Panc1 (cell line): ENCODE data around the gene CD58. TPM values are rescaled to one million over a fixed set of nuclear protein-coding genes. Genes with fewer than 3 reads are reported as not detected.

Experiments used
- ATAC-seq: fragments of 200-7000 bp; cut with Tn5 transposase; 2 replicates; pipeline ENCODE4 v1.9.1; 2020; ENCODE audit warnings: mild to moderate bottlenecking, moderate library complexity
- BruUV-seq: library from RNA; stranded (reverse); fragments of 400-500 nt; replicated peaks from 2 replicates; lab custom pipeline; 2021; lab: Mats Ljungman, UMichigan
- CTCF ChIA-PET: fragments of 300-600 bp; sonication (Branson Sonifier 250); formaldehyde crosslinking; loops from one replicate; lab custom pipeline; 2022; ENCODE audit warnings: antibody characterized with exemption; lab: Charles Lee
- POLR2A ChIA-PET: fragments of 300-600 bp; sonication (Branson Sonifier 250); formaldehyde crosslinking; loops from one replicate; lab custom pipeline; 2022; ENCODE audit warnings: antibody characterized with exemption; lab: Charles Lee
- DNase-seq: peaks from one replicate; pipeline ENCODE4 v3.0.0-alpha.2; 2010; ENCODE audit warnings: low read depth, low spot score
- H3K27ac ChIP-seq: 2 replicates; pipeline ENCODE4 v1.5.1; 2011; ENCODE audit warnings: mild to moderate bottlenecking, low read length, inconsistent platforms
- H3K27me3 ChIP-seq: fragments of 200-500 bp; sonication (Bioruptor generic); 2 replicates; pipeline ENCODE4 v1.6.0; 2014; ENCODE audit warnings: low read length, inconsistent platforms; ENCODE audit not compliant: control insufficient read depth, insufficient read depth
- H3K36me3 ChIP-seq: fragments of 200-500 bp; sonication (Bioruptor generic); 2 replicates; pipeline ENCODE4 v1.5.1; 2014; ENCODE audit warnings: inconsistent platforms, mild to moderate bottlenecking, low read length, moderate library complexity; ENCODE audit not compliant: control insufficient read depth, insufficient read depth
- H3K4me1 ChIP-seq: 2 replicates; pipeline ENCODE4 v1.5.1; 2011; ENCODE audit warnings: inconsistent platforms, mild to moderate bottlenecking, low read length, moderate library complexity; ENCODE audit not compliant: control insufficient read depth, insufficient read depth
- H3K4me3 ChIP-seq, 2 experiments: 2 replicates each; pipeline ENCODE4 v1.5.1; 2011 to 2012; ENCODE audit warnings: low read depth in 2 of 2, low read length in 2 of 2, mild to moderate bottlenecking in 2 of 2, inconsistent platforms in 1 of 2, moderate library complexity in 1 of 2
- H3K9me3 ChIP-seq: fragments of 200-500 bp; sonication (Bioruptor generic); 2 replicates; pipeline ENCODE4 v1.5.1; 2014; ENCODE audit warnings: low read depth, mild to moderate bottlenecking, inconsistent platforms, low read length, moderate library complexity; ENCODE audit not compliant: control insufficient read depth, insufficient read depth
- POLR2AphosphoS5 ChIP-seq: IDR thresholded peaks from 2 replicates; pipeline ENCODE4 v1.6.1; 2012; ENCODE audit warnings: mild to moderate bottlenecking, low read depth, low read length, moderate library complexity
- SIN3A ChIP-seq: IDR thresholded peaks from 2 replicates; pipeline ENCODE4 v1.6.1; 2012; ENCODE audit warnings: low read depth, mild to moderate bottlenecking, low read length, moderate library complexity, borderline replicate concordance; ENCODE audit not compliant: insufficient read depth
- TCF7L2 ChIP-seq: IDR thresholded peaks from 2 replicates; pipeline ENCODE4 v1.6.1; 2011; ENCODE audit warnings: mild to moderate bottlenecking, low read depth, low read length, inconsistent platforms
- in situ Hi-C: cut with HindIII; loops from 2 replicates; pipeline ENCODE4 v1.10.0; 2016; ENCODE audit warnings: low sequenced_read_pairs, low pct_unique_long_range_greater_than_20kb
- intact Hi-C: fragments of 100-400 bp; cut with micrococcal nuclease; formaldehyde crosslinking; loops from one replicate; pipeline ENCODE4 v1.10.0; 2022; ENCODE audit not compliant: unreplicated experiment
- total RNA-seq: library from RNA; stranded (reverse); gene quantifications from one replicate; pipeline ENCODE4 v1.2.1, GENCODE V29; 2021; ENCODE audit not compliant: unreplicated experiment
- TF ChIP-seq, protein P1 (sequence below), 2 experiments: IDR thresholded peaks; 2 replicates each; pipeline ENCODE4 v1.6.1; 2011 to 2012; ENCODE audit warnings: low read depth in 2 of 2, control low read depth in 1 of 2, low read length in 1 of 2, mild to moderate bottlenecking in 1 of 2, moderate library complexity in 1 of 2; ENCODE audit not compliant: insufficient read depth in 1 of 2
- TF ChIP-seq, protein P2 (sequence below): fragments of 450-650 bp; IDR thresholded peaks from 2 replicates; pipeline ENCODE4 v1.5.1; 2017; ENCODE audit warnings: mild to moderate bottlenecking

CD58 gene
- total RNA-seq, 1 experiment from 2014 or later: 12.6 TPM

DNA sequence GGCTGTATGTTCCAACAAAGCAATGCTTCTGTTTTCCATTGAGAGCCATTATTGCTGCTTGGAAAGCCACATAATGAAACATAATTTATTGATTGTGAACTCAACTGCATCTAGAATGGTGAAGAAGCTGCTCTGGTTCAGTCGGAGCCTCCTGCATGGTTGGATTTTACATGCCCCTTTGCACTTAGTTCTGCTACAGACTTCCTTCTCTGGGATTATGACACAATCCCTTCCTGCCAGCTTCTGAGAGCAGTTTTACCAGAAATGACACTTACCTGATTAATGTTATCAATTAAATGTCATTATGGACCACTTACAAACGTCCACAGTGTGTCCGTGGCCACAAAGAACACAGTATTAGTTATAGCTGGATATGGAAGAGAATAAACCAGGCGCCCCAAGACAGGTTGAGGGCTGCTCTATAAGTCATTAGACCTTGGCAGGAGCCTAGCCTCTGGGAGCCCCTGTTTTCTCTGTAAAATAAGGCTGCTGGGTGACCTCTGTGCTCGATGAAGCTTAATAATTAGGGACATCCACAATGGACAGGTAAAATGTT lies 7.0 kb upstream of the CD58 start:
- CTCF ChIA-PET: no interaction called here
- in situ Hi-C loops: no loop called here
- Histone ChIP-seq H3K4me3 (no peak overlapping the region), H3K27me3 (no peaks in the 10 kb centered on the region), H3K4me1 (no peaks in the 10 kb centered on the region), H3K27ac (no peak overlapping the region), H3K9me3 (no peaks in the 10 kb centered on the region), H3K36me3 (no peaks in the 10 kb centered on the region)
- intact Hi-C loops: no loop called here
- no peak for ATAC-seq
- TF ChIP-seq TCF7L2: no peak
- TF ChIP-seq, protein P1, sequence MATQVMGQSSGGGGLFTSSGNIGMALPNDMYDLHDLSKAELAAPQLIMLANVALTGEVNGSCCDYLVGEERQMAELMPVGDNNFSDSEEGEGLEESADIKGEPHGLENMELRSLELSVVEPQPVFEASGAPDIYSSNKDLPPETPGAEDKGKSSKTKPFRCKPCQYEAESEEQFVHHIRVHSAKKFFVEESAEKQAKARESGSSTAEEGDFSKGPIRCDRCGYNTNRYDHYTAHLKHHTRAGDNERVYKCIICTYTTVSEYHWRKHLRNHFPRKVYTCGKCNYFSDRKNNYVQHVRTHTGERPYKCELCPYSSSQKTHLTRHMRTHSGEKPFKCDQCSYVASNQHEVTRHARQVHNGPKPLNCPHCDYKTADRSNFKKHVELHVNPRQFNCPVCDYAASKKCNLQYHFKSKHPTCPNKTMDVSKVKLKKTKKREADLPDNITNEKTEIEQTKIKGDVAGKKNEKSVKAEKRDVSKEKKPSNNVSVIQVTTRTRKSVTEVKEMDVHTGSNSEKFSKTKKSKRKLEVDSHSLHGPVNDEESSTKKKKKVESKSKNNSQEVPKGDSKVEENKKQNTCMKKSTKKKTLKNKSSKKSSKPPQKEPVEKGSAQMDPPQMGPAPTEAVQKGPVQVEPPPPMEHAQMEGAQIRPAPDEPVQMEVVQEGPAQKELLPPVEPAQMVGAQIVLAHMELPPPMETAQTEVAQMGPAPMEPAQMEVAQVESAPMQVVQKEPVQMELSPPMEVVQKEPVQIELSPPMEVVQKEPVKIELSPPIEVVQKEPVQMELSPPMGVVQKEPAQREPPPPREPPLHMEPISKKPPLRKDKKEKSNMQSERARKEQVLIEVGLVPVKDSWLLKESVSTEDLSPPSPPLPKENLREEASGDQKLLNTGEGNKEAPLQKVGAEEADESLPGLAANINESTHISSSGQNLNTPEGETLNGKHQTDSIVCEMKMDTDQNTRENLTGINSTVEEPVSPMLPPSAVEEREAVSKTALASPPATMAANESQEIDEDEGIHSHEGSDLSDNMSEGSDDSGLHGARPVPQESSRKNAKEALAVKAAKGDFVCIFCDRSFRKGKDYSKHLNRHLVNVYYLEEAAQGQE (IDR thresholded peaks at IDR 0.05; ENCODE audit: insufficient read depth in 1 of 2, low read depth in 2 of 2, low read length in 1 of 2): no peak
- TF ChIP-seq, protein P2, sequence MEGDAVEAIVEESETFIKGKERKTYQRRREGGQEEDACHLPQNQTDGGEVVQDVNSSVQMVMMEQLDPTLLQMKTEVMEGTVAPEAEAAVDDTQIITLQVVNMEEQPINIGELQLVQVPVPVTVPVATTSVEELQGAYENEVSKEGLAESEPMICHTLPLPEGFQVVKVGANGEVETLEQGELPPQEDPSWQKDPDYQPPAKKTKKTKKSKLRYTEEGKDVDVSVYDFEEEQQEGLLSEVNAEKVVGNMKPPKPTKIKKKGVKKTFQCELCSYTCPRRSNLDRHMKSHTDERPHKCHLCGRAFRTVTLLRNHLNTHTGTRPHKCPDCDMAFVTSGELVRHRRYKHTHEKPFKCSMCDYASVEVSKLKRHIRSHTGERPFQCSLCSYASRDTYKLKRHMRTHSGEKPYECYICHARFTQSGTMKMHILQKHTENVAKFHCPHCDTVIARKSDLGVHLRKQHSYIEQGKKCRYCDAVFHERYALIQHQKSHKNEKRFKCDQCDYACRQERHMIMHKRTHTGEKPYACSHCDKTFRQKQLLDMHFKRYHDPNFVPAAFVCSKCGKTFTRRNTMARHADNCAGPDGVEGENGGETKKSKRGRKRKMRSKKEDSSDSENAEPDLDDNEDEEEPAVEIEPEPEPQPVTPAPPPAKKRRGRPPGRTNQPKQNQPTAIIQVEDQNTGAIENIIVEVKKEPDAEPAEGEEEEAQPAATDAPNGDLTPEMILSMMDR: no peak
- TF ChIP-seq SIN3A: no peak
- no peak for TF ChIP-seq POLR2AphosphoS5
- no TSS peak for BruUV-seq
- POLR2A ChIA-PET: no interaction called here
- no peak for DNase-seq

DNA sequence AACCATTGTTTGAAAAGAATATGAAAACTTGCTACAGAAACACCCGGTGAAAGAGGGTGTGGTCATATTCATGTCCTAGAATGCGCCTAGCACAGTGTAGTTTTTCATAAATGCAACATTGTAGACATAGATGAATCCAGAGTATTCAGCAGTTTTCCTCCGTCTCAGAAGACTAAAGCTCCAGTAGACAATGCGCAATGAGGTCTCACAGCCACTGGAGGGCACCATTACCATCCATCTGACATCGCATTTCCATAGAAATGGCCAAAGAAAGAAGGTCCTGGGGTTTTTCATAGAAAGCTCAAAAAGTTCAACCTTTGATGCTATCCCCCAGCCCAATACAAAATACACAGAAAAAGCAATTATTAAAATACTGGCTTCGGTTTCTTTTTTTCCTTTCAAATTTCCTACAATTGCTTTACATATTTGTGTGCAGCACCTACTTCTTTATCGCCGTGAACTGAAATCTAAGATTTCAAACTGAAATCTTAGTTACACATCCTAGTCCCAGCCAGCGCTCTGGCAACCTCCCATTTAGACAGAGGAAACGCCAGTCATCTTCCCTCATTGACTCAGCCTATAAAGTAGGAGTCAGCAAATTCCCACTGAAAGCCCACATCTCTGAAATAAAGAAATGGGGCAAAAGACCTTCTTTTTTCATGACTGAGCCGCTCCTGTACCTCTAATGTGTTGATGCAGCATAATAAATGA lies 3.9 kb upstream of the CD58 start:
- Histone ChIP-seq H3K27me3 (no peaks in the 10 kb centered on the region), H3K4me1 (no peaks in the 10 kb centered on the region), H3K4me3 (no peak overlapping the region), H3K9me3 (no peaks in the 10 kb centered on the region), H3K27ac (no peak overlapping the region), H3K36me3 (no peaks in the 10 kb centered on the region)
- CTCF ChIA-PET: interaction anchor here (0.5 to 1.1 kb wide), 5 partner anchors 21 to 593 kb away, joined by 3 to 8 read pairs (median 3); no protein-coding TSS in a partner anchor
- POLR2A ChIA-PET: no interaction called here
- BruUV-seq: no TSS peak
- intact Hi-C loops: loop anchor here (2.0 kb wide), 1 partner anchor 484 kb away; no protein-coding TSS in a partner anchor
- in situ Hi-C loops: no loop called here
- DNase-seq (no peak), ATAC-seq (no peak)
- TF ChIP-seq TCF7L2: no peak
- TF ChIP-seq, protein P2: peak; percentile 81
